ENCODE measurements around the gene ADD2.
"Not testable (repeated sequence)": the region's sequence is repeated elsewhere in the genome, so short reads cannot be mapped to it uniquely, and the experiment has no call there.

The ADD2 gene, protein sequence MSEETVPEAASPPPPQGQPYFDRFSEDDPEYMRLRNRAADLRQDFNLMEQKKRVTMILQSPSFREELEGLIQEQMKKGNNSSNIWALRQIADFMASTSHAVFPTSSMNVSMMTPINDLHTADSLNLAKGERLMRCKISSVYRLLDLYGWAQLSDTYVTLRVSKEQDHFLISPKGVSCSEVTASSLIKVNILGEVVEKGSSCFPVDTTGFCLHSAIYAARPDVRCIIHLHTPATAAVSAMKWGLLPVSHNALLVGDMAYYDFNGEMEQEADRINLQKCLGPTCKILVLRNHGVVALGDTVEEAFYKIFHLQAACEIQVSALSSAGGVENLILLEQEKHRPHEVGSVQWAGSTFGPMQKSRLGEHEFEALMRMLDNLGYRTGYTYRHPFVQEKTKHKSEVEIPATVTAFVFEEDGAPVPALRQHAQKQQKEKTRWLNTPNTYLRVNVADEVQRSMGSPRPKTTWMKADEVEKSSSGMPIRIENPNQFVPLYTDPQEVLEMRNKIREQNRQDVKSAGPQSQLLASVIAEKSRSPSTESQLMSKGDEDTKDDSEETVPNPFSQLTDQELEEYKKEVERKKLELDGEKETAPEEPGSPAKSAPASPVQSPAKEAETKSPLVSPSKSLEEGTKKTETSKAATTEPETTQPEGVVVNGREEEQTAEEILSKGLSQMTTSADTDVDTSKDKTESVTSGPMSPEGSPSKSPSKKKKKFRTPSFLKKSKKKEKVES

GRCh38 chr2:70767699-70768589, at the start of gene ADD2:
ADD2 (minus strand) TSS chr2:70768200; CDS start chr2:70706408, 61,792 bp downstream.
- DNase-seq (ENCODE audit: low read depth in 2 of 2): peak in 1 of 2 experiments; percentile 30

- DNase-seq (ENCODE audit: low read depth in 2 of 2): no peak
Observed at GRCh38 chr2:70817284-70817954, 49.4 kb upstream of the ADD2 start.

DNA sequence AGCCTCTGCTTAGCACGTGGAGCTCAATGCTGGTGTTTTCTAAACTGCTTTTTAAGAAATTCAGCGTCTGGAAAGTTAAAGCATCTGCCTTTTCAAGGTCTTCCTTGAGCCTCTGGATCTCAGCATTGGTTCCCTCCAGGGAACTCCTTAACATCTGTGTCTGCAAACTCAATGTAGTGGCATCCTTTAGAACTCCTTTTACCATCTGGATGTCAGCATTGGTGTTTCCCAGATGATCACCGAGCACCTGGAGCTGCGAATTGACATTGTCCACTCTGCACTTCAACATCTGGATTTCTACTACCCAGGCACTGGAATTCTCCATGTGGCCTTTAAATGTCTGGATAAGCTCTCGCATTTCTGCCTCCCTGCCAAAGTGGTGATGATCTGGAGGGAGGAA, 48.7 kb upstream of the ADD2 start:
- DNase-seq (ENCODE audit: low read depth in 2 of 2): no peak

DNA sequence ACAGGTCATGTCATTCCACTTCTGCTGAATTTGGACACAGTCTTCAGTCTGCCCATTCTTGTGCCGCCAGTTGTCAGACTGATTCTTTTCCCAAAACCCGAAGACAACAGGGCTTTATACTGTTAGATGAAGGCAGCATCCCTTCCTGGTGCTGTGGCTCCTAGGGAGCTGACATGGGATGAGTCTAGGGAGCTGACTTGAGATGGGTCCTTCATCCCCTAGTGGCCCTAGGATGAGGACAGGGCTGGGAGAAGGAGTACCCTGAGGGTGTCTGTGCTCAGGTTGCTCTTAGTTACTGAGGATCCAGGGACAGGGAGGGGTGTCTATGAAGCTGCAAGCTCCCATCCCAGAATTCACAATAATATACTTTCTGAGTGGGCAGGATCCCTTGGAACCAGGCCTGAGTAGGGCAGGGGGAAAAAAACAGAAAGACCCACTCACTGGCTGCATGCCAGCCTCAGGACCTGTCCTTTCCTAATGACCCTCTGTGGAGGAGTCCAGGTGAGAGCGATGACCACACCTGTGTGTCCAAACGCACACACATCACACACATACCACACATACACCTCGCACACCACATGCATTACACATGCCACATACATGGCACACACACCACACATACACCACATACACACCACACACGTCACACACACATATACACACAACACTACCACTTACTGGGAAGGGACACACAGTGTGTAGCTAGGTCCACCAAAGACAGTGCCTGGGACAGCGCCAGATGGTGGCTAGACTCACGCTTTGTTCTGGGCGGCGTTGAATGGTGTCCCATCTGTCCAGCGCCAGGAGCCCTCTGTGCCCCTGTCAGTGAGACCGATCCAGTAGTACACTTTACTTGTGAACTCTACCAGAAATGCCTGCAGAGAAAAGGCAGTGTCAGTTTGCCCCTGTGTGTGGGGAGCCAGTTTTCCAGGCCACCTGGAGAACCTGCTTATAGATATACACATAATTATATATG, 41.3 kb upstream of the ADD2 start:
- no peak for DNase-seq (ENCODE audit: low read depth in 2 of 2)

GRCh38 chr2:70807828-70808118, 39.8 kb upstream of the ADD2 start:
- DNase-seq (ENCODE audit: low read depth in 2 of 2): no peak

DNA sequence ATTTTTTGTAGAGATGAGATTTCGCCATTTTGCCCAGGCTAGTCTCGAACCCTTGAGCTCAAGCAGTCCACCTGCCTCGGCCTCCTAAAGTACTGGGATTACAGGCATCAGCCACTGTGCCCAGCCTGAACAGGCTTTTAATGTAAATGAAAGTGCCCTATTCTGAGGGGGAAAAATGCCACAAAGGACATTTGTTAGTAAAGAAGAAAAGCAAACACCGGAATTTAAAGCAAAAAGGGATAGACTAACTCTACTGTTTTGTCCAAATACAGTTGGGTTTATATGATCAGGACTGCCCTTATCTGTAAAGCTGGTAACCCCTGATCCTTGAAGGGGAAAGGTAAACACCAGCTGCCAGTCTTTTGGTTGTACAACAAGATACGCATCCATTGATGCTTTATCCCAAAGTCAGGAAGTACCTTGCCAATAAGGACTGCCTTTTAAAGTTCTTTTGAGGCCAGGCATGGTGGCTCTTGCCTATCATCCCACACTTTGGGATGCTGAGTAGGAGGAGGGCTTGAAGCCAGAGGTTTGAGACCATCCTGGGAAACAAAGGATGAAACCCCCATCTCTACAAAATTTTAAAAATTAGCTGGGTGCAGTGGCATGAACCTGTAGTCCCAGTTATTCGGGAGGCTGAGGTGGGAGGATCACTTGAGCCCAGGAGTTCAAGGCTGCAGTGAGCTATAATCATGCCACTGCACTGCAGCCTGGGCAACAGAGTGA, 39.3 kb upstream of the ADD2 start:
- DNase-seq (ENCODE audit: low read depth in 2 of 2): no peak

GRCh38 chr2:70806620-70807019, 38.6 kb upstream of the ADD2 start:
- DNase-seq (ENCODE audit: low read depth in 2 of 2): no peak

- no peak for DNase-seq (ENCODE audit: low read depth in 2 of 2)
Observed at GRCh38 chr2:70806013-70806412, 38.0 kb upstream of the ADD2 start.

DNA sequence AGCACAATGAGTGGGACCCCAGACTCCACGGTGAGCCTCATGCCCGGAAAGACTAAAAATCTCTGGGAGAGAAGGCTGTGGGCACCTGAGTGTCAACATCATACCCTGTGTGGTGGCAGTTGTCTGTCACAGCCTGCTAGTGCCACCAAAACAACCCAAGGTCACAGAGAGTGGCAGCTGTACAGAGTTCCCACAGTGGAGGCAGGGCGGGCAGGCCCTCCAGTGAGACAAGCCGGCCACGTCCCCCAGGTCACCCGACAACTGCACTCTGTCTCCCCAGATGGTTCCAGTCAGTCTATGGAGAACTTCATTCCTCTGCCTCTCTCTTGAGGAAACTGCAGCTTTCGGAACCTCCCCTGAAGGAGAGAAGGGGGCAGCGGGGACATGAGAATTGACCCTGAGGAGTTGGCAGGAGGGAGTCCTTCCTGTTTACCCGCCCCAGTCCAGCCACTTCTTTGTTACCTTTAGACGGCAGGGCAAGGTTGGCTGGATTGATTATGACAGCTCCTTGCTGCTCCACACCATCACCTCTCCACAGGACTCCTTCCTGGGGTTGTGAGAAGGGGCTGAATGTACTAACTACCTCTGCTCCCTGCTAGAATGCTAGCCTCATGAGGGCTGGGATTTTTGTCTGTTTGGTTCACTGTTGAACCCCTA, 33.7 kb upstream of the ADD2 start:
- no peak for DNase-seq (ENCODE audit: low read depth in 2 of 2)

DNA sequence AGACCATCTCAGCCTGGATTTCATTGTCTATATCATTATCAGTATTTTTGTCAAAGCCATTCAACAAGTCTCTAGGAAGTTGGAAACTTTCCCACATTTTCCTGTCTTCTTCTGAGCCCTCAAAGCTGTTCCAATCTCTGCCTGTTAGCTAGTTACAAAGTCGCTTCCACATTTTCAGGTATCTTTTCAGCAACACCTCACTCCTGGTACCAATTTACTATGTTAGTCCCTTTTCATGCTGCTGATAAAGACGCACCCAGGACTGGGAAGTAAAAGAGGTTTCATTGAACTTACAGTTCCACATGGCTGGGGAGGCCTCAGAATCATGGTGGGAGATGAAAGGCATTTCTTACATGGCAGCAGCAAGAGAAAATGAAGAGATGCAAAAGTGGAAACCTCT, 31.7 kb upstream of the ADD2 start:
- no peak for DNase-seq (ENCODE audit: low read depth in 2 of 2)

GRCh38 chr2:70797996-70798395, 30.0 kb upstream of the ADD2 start:
- DNase-seq (ENCODE audit: low read depth in 2 of 2): not testable (repeated sequence)

GRCh38 chr2:70797506-70797905, 29.5 kb upstream of the ADD2 start:
- DNase-seq (ENCODE audit: low read depth in 2 of 2): no peak

- no peak for DNase-seq (ENCODE audit: low read depth in 2 of 2)
Observed at GRCh38 chr2:70796262-70796661, 28.3 kb upstream of the ADD2 start.

DNA sequence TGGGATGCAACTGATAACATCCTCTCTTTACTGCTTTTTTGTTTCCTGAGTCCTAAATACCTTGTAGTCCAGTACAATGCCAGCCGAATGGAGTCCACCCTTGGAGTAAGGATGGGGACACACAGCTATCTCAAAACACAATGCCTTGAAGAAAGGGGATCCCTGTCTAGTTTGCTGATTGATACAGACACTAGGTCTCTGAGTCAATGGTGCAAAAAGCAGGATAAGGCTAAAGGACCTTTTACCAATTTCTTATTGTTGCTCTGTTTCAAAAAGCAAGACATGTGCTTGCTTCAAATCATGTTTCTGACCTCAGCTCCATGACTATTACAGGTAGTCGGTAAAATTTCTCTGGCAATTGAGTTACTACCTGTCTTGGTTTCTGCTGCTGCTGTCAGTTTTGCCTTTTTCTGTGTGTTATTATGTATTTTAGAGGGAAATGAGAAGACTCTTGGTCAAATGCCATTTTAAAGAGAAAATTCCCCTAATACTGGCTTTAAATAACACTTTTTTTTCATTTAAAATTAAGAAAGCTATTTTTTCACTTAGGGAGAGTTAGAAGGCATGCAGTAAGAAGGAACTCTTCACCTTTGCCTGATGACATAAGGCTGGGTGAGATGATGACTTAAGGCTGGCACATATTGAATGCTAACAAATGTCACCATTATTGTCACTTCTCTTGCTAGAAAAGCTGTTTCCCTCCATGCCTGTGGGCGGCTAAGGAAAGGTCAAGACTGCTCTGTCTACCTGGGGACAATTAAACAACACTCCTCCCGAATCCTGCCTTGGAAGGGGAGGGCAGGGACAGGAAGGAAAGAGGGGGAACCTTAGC, 27.4 kb upstream of the ADD2 start:
- no peak for DNase-seq (ENCODE audit: low read depth in 2 of 2)

- no peak for DNase-seq (ENCODE audit: low read depth in 2 of 2)
Observed at GRCh38 chr2:70793450-70793849, 25.4 kb upstream of the ADD2 start.

DNA sequence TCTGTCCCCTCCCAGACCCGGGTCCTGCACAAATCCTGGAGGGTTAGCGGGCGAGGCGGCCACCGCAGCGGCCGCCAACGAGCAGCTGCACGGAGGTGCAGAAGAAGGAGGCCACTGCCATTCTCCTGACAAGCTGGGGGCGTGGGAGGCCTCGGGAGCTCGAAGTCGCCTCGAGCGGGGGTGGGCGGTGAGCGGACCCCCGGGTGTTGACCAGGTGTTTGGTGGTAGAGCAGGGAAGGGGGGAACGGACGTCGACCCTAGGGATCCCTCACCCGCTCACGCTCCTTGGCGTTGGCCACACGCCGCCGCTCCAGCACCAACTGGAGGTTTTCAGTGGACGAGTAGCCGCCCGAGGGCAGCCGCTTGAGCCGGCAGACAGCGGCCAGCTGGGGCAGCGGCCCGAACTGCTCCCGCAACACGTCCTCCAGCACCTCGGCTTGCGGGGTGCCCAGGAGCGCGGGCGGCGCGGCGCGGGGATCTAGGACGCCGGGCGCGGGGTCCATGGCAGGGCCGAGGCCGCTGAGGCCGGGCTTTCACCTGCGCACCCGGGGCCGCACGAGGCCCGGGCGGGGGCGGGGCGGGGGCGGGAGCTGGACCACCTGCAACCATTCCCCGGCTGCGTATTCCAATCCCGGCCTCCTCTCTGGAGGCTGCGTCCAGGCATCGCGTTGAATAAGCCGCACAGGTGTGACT, 22.3 kb upstream of the ADD2 start, which contains the start of gene FIGLA:
Gene FIGLA (minus strand): TSS at position 508 of the 693 bp plus-strand sequence. CDS start 5 bp downstream, at position 503.
- no peak for DNase-seq (ENCODE audit: low read depth in 2 of 2)

- peak; percentile 46 to 68 for DNase-seq (ENCODE audit: low read depth in 2 of 2)
Observed at GRCh38 chr2:70789304-70790135, 21.5 kb upstream of the ADD2 start.

Measured in stimulated activated CD4-positive, alpha-beta T cell treated with anti-CD3 and anti-CD28 coated beads, Interleukin-12 subunit alpha, Interleukin-12 subunit beta, amount 100 ng/mL, for 24 hours (primary cell).